IPS-20b (cell line): ENCODE results near the gene VCP.

Experiments
- H3K27ac ChIP-seq: one replicate; pipeline ENCODE4 v1.5.1; 2013; ENCODE audit warnings: low read length
- H3K27me3 ChIP-seq: 2 replicates; pipeline ENCODE4 v1.6.1; 2013; ENCODE audit warnings: mild to moderate bottlenecking, low read length, inconsistent platforms; ENCODE audit not compliant: insufficient read depth
- H3K36me3 ChIP-seq: 2 replicates; pipeline ENCODE4 v1.6.1; 2013; ENCODE audit warnings: low read depth, mild to moderate bottlenecking, inconsistent platforms, low read length, moderate library complexity; ENCODE audit not compliant: insufficient read depth
- H3K4me1 ChIP-seq: 2 replicates; pipeline ENCODE4 v1.6.1; 2013; ENCODE audit warnings: mild to moderate bottlenecking, control low read depth, inconsistent platforms, low read length, moderate library complexity; ENCODE audit not compliant: insufficient read depth
- H3K4me3 ChIP-seq: 2 replicates; pipeline ENCODE4 v1.5.1; 2013; ENCODE audit warnings: mild to moderate bottlenecking, low read length, inconsistent platforms
- H3K9ac ChIP-seq: 2 replicates; pipeline ENCODE4 v1.6.1; 2013; ENCODE audit warnings: low read depth, mild to moderate bottlenecking, inconsistent platforms, low read length, moderate library complexity
- H3K9me3 ChIP-seq: 2 replicates; pipeline ENCODE4 v1.6.1; 2013; ENCODE audit warnings: mild to moderate bottlenecking, low read depth, low read length, inconsistent platforms; ENCODE audit not compliant: insufficient read depth

Gene VCP

DNA sequence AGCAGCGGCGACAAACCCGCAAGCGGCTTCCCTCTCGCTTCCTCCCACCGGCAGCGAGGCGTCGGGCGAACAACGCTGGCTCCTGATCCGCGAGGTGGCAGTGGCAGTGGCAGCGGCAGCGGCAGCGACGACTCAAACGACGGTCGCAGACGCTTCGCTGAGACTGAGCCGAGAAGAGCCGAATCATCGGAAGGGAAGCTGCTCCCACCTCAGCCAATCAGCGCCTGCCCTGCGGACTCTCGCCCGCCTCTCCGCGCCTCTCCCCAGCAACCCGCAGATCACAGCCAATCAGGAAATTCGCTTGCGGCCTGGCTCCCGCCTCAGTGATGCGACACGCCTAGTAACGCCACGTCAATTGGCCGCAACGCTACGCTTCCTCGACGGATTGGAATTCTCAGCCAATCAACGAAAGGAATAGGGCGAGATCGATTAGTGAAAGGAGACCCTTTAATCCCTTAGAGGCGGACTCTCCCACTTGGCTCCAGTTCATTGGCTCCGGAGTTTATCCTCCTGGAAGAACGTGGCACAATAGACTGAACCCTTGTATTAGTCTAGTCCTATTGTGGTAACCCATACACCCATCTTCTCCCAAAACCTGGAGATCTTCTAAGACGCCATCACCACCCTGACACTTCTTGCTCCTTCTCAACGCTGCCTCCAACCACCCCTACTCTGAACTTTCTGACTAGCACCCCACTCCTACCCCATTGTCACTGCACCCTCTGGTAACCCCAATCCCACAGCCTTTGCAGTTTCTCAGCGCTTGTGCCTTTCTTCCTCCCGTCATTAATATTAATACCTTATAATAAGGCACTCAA, at the start of gene VCP:
TSS of gene VCP (minus strand) at position 165 of the 818 bp plus-strand sequence. CDS start 272 bp downstream, outside the sequence.
- Histone ChIP-seq H3K27me3 (no peaks in the 10 kb centered on the region), H3K27ac (peak within 1 kb of the TSS; percentile 72), H3K9ac (peak within 1 kb of the TSS; percentile 99), H3K4me1 (peaks cover 9% of the 10 kb centered on the region), H3K9me3 (no peaks in the 10 kb centered on the region), H3K4me3 (peak within 1 kb of the TSS; percentile 99), H3K36me3 (peaks cover 74% of the 10 kb centered on the region)

GRCh38 chr9:35116898-35117551, 44.6 kb upstream of the VCP start:
- Histone ChIP-seq H3K36me3 (no peaks in the 10 kb centered on the region), H3K4me3 (peak overlapping the region; percentile 74), H3K9ac (peak overlapping the region; percentile 64; the same call in 1 of the 2 replicates), H3K4me1 (peaks cover 17% of the 10 kb centered on the region), H3K9me3 (no peaks in the 10 kb centered on the region), H3K27ac (no peak overlapping the region), H3K27me3 (no peaks in the 10 kb centered on the region)

DNA sequence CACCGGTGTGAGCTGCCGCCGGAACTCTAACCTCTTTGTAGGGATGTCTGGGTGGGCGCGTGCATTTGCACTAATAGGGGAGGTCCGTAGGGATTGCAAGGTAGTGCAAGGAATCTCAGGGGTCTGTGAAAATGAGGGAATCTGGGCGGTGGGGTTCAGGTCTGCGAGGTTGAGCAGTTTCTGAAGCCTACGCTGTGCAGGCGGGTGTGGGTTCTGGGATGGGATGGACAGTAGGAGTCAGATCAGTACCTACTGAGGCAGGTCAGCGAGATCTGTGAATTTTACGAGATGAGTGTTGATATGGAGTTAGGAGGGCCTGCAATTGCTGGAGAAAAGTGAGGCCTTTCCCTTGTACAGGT, 44.1 kb upstream of the VCP start:
- Histone ChIP-seq H3K27ac (no peak overlapping the region), H3K4me3 (peak overlapping the region; percentile 74), H3K27me3 (no peaks in the 10 kb centered on the region), H3K9ac (peak overlapping the region; percentile 1; the same call in 1 of the 2 replicates), H3K4me1 (peaks cover 19% of the 10 kb centered on the region), H3K36me3 (no peaks in the 10 kb centered on the region), H3K9me3 (no peaks in the 10 kb centered on the region)

DNA sequence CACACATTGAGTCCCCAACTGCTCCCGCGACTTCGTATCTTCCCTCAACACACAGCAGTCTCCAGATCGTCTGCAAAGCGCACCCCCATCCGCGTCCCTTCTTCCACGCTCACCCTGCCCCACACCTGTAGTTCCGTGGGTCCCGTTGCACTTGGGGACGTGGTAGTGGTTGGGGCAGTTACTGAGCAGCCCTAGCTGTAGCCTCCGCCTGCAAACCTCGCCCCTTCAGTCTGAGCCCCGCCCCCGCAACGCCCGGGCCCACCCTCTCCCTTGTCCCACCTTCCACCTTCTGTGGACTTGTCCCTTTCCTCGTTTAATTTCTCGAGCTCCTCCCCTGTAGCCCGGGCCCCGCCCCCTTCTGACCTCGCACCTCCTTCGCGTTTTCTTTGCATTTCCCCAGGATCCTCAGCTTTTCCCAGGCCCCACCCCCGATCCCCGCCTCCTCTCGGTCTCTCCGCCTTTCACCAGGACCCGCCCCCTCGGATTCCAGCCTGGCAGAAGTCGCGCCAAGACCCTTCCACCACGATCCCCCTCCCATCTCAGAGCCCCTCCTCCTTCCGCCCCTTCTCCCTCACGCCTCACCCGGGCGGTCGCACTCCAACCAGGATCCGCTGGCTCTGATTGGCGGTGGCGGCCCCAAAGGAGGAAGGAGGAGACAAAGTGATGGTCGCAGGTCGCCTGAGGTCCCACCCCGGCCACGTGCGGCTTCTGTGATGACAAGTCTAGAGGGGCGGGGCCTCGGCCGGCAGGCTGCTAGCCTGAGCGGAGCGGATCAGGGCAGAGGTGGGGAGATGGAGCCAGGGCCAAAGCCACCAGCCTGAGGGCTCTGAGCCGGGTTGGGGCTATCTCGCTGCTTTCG, 43.5 kb upstream of the VCP start, which contains the start of gene ATOSB:
TSS of gene ATOSB (minus strand) at position 183 of the 859 bp plus-strand sequence. CDS start 7,588 bp downstream, outside the sequence.
- Histone ChIP-seq H3K9me3 (no peaks in the 10 kb centered on the region), H3K9ac (peak within 1 kb of the TSS; percentile 69; the same call in 1 of the 2 replicates), H3K27ac (peak within 1 kb of the TSS; percentile 15), H3K27me3 (no peaks in the 10 kb centered on the region), H3K4me3 (peak within 1 kb of the TSS; percentile 89), H3K4me1 (peaks cover 20% of the 10 kb centered on the region), H3K36me3 (no peaks in the 10 kb centered on the region)

DNA sequence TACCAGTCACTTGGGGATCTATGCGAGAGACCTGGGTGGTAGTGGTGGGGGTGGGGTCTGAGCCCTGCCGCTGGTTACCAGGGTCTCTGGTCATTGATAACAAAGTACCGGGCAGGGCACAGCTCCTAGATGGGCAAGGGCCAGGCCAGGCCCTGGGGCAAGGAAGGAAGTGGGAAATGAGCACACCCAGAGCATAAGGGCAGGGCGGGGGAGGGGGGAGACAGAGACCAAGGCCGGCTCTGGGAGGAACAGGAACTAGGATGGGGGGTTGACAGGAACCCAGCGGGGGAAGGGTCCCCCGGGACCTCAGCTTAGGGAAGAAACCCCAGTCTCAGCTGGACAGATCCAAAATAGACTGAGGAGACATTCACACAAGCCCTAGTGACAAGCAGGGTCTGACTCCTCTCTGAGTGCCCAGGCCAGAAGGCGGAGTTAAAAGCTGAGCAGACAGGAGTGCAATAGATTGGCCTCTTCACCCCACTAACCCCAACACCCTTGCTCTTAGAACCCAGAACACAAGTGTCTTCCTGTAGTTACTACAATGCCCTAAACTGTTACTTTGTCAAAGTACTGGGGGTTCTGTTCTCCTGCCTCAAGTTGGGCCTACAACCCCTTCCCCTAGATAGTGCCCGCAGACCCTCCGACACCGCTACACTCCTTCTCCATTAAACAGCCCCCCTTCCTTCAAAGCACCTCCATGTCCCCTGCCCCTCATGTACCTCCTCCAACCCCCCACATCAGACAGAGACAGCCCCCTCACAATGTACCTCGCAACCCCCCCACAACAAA, 42.6 kb upstream of the VCP start:
- H3K36me3 ChIP-seq, result no peaks in the 10 kb centered on the region
- peak overlapping the region; percentile 89 for H3K4me3 ChIP-seq
- peak overlapping the region; percentile 69; the same call in 1 of the 2 replicates for H3K9ac ChIP-seq
- no peaks in the 10 kb centered on the region for H3K9me3 ChIP-seq
- no peaks in the 10 kb centered on the region for H3K27me3 ChIP-seq
- peaks cover 22% of the 10 kb centered on the region for H3K4me1 ChIP-seq
- H3K27ac ChIP-seq, result peak overlapping the region; percentile 15

DNA sequence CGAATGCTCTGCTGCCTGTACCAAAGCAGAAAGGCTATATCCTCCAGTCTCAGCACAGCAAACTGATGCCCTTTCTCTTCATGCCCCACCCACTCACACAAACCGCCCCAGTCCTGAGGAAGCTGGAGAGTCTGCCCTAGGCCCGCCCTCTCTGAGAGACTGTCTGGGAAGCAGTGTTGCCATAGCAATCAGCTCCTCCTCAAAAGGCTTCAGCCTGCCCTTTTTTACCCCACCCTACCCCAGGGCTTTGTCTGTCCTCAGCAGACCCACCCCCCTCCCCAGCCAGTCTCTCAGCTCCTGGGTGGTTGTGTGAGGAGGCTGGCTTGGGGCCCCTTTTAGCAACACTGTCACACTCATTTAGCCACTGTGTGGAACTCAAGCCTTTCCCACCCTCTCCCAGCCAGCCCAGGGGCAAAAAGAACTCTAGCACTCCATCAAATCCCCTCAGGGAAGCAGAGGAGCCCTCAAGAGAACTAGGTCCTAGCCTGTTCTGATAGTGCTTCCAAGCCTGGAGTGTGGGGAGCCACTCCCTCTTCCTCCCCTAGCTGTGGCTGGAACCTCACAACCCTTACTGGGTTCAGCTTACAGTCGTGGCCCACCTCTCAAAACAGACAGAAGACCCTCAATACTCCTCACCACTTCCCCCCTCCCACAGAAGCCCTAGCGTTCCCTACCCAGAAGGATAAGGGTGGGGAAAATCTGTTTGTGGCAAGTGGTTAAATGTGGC, 41.9 kb upstream of the VCP start:
- peaks cover 22% of the 10 kb centered on the region for H3K4me1 ChIP-seq
- H3K36me3 ChIP-seq, result no peaks in the 10 kb centered on the region
- no peaks in the 10 kb centered on the region for H3K27me3 ChIP-seq
- peak overlapping the region; percentile 89 for H3K4me3 ChIP-seq
- peak overlapping the region; percentile 15 for H3K27ac ChIP-seq
- H3K9ac ChIP-seq, result peak overlapping the region; percentile 69; the same call in 1 of the 2 replicates
- no peaks in the 10 kb centered on the region for H3K9me3 ChIP-seq

DNA sequence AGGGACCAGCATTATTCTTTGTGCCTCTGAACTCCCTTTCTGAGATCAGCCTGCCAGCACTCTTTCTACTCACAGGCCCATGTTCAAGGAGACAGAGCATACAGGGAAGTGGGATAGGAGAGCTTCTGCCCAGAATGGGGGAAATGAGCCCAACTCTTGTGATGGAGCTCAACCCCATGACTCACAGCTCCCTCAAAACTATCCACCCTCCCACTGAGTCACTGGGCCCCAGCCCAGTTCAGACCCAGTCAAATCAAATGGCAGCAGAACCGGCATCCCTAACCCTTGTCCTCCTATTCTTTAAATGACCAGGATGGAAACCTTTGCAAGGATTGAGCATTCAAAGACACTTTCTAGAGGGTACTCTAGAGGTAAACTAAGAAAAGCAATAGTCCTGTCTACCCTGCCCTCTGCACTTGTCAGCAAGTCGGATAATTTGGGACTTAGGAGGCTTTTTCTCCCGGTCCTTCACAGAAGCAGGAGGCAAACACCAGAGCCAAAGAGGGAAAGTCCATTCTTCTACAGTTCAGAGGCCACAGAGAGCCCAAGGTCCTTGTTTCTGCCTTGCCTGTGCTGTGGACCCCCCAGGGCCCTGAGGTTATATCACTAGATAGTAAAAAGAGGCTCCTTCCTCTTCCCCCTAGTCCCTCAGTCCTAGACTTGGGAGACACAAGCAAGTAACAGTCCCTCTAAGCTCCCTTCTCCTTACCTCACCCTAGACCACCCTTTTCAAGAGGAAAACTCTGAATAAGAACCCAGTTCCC, 40.0 kb upstream of the VCP start:
- Histone ChIP-seq H3K27ac (no peak overlapping the region), H3K9ac (no peak overlapping the region), H3K4me3 (peak overlapping the region; percentile 5; the same call in 1 of the 2 replicates), H3K9me3 (no peaks in the 10 kb centered on the region), H3K27me3 (no peaks in the 10 kb centered on the region), H3K4me1 (peaks cover 21% of the 10 kb centered on the region), H3K36me3 (no peaks in the 10 kb centered on the region)

- Histone ChIP-seq H3K4me3 (peak overlapping the region; percentile 86), H3K4me1 (peaks cover 19% of the 10 kb centered on the region), H3K9me3 (no peaks in the 10 kb centered on the region), H3K27ac (no peak overlapping the region), H3K9ac (peak overlapping the region; percentile 76; the same call in 1 of the 2 replicates), H3K27me3 (no peaks in the 10 kb centered on the region), H3K36me3 (no peaks in the 10 kb centered on the region; the same call in 1 of the 2 replicates)
Measured at GRCh38 chr9:35111001-35111933, 38.8 kb upstream of the VCP start.

DNA sequence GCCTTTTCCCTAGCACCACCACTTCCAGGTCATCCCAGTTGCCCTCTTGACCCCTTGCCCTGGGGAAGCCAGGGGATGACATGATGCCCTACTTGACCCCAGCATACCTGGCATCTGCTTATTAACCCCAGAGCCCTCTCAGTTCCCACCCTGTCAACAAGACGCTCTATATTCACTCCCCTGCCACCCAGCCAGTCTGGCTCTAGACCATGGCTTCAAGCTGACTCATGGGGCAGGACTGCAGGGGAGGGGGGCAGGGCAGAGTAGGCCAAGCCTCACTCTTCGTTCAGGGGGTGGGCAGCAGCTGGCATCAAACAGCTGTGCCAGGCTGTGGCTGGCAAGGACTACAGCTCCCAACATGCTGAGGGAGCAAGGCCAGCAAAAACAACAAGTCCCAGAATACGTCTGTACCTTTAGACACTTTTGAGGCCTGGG, 37.9 kb upstream of the VCP start:
- Histone ChIP-seq H3K9ac (no peak overlapping the region), H3K27me3 (no peaks in the 10 kb centered on the region), H3K4me1 (peaks cover 19% of the 10 kb centered on the region), H3K27ac (no peak overlapping the region), H3K9me3 (no peaks in the 10 kb centered on the region), H3K4me3 (peak overlapping the region; percentile 86), H3K36me3 (peaks cover 6% of the 10 kb centered on the region; the same call in 1 of the 2 replicates)
